CD4-positive, alpha-beta T cell treated with Interleukin-4 for 4 hours (primary cell): Measurements from ENCODE around the gene SRL.
A peak's percentile ranks its signal among the peaks of the same experiment; 100 is the strongest.

ENCODE experiments used
- DNase-seq: peaks from one replicate; pipeline ENCODE4 v3.0.0-alpha.2; 2020

Gene SRL

GRCh38 chr16:4200000-4200780 is 41.7 kb downstream of the SRL start:
- DNase-seq, result peak; percentile 6

GRCh38 chr16:4198816-4199215 is 43.1 kb downstream of the SRL start:
- DNase-seq, result no peak

GRCh38 chr16:4194661-4195060 is 47.2 kb downstream of the SRL start:
- peak; percentile 5 for DNase-seq

- DNase-seq, result no peak
Observed at GRCh38 chr16:4193920-4194319, 48.0 kb downstream of the SRL start.

GRCh38 chr16:4192206-4192605 is 49.7 kb downstream of the SRL start:
- no peak for DNase-seq

DNA sequence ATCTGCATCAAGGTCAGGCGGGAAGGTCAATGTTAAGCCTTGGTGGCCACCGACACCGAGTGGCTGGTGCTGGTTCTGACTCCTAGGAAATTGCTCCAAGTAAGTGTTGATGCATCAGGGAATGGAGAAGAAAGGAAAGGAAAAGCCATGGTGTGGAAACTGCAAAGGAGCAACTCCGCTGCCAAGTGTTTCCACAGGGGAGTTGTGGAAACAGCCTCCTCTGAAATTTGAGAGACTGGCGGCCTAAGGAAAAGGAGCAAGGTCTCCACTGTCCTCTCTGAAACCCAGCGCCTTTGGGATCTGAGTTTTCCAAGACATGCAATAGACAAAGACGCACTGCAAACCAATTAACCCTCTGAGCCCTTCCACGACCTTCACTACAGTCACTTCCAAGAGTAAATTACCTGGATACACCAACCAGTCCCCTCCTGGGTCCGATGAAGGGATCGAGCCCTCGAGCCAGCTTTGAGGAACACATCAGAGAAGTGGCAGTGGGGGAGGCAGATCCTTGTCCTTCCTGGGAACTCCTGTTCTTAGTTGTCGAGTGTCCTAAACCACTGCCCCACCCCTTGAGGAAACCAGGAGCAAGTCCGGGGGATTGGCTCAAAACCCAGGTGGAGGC is 51.1 kb downstream of the SRL start:
- DNase-seq, result no peak

GRCh38 chr16:4190086-4190485 is 51.8 kb downstream of the SRL start:
- DNase-seq, result no peak

DNA sequence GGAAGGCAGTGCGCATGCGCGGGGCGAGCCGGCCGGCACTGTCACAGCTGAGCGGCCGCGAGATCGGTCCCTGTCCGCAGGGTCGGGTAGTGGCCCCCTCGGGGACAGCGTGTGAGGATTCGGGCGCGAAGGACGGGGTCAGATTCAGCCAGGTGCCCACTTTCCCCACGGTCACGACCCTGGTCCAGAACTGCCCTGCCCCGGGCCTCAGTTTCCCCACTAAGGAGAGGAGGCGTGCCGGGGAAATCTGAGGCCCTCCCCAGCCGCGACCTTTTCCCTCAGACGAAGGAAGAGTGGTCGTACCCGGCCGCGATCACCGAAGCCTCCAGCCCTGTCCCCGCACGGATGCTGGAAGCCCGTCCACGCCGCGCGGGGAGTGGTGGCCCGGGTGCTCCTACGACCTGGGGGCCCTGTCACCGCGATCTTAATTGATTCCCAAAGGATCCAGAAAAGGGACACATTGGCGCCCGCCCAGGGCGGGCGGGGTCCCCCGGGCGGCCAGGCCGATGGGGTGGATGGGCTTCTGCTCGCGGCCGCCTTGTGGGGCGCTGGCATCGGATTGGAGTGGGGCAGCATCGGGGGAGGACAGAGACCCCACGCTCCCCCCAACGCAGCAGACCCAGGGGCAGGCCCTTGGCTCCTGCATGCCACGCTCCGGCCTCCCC is 57.7 kb downstream of the SRL start:
- no peak for DNase-seq

DNA sequence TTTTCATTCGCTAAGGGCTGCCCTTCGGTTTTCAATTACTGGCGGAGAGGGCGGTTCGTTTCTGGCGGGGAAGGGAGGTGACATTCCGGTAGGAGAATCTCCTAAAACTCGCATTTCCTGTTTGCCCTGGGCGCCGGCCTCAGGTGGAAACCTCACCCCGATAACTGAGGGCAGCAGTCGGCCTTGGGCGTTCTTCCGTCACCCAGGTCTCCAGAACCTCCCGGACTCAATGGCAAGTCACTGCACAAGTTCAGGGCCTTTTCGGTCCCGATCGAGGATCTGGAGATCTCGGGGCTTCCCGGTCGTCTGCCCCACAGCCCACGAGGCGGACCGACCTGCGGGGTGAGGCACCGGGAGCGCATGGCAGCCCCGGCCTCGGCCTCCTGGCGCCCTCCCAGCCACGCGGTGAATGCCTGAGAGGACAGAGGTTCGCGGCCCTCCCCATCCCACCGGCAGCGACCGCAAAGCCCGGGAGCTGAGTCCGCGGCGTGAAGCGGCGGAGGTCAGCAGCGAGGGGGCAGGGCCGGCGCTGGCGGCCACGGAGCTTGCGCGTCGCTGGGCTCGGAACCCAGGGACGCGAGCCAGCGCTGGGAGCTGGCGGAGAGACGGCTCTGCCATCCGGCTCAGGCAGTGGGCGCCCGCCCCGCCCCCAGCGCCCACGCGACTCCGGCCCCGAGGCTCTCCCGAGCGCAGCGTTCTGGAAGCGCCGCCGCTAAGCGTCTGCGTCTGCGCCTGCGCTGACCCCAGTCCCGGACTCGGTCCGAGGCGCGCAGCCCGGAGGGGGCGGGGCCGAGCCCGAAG is 58.4 kb downstream of the SRL start:
- peak; percentile 79 for DNase-seq

DNA sequence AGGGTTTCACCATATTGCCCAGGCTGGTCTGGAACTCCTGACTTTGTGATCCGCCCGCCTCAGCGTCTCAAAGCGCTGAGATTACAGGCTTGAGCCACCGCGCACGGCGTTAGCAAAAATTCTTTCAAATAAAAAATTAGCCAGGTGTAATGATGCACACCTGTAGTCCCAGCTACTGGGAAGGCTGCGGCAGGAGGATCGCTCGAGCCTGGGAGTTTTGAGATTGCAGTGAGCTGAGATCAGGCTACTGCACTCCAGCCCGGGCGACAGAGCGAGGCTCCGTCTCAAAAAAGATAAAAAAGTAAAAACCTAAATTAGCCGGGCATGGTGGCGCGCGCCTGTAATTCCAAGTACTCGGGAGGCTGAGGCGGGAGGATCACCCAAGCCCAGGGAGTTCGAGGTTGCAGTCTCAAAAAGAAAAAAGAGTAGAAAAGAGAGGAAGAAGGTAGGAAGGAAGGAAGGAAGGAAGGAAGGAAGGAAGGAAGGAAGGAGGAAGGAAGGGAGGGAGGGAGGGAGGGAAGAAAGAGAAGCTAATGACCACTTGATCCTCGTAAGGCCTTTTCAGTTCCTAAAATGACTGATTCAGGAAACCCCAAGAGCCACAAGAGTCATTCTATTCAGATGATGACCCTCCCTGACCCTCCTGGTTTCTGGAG is 59.2 kb downstream of the SRL start:
- no peak for DNase-seq

DNA sequence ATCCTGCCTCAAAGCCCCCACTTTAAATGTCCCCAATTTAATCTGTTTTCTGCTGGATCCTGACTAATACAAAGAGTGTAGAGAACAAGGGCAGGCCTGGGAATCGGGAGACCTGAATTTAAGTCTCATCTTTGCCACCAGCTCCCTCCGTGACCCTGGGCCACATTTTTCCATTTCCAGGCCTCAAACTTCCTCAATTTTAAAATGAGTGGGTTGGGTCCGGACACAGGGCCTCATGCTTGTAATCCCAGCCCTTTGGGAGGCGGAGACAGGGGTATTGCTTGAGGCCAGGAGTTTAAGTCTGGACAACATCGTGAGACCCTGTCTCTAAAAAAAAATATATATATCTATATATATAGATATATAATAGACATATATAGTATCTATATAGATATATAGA is 61.4 kb downstream of the SRL start:
- no peak for DNase-seq

GRCh38 chr16:4179763-4180260 is 62.1 kb downstream of the SRL start:
- no peak for DNase-seq

DNA sequence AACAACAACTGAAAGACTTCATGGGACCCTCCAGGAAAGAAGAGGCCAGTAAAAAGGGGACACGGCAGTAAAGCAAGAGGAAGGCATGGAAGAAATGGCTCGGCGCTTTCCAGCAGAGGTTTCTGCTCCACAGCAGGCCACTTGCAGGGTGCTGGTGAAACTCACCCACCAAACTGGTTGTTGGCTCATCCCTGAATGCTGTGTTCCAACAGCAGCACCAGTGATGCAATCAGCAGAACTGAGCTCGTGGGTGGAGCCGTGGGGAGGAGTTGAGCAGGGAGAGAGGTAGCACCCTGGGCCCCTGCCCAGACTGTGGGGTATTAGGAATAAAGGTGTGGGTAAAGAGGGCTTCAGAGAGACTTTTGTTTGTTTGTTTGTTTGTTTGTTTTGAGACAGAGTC is 62.9 kb downstream of the SRL start:
- DNase-seq, result no peak

GRCh38 chr16:4178468-4179010 is 63.3 kb downstream of the SRL start:
- no peak for DNase-seq

DNA sequence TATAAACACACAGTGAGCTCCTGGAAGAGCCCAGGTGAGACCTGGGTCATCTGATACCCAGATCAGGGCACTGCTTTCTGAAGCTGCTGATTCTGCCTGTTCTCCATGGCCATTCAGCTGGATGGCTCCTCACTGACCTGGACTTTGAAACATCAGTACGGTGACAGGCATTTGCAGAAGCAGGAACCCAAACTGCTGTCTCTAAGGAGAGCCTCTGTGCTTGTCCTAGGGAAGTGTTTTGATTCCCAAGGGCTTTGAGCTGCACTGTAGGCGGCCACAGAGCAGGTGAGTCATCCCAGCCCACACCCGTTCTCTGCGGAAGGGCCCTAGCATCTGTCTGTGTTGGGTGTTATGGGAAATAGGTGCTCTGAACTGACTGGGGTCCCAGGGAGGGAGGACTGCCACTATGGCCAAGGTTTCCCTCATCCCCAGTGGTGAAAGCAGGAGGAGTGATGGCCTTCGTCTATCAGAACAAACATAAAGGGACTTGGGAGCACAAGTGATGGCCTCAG is 64.9 kb downstream of the SRL start:
- DNase-seq, result no peak

DNA sequence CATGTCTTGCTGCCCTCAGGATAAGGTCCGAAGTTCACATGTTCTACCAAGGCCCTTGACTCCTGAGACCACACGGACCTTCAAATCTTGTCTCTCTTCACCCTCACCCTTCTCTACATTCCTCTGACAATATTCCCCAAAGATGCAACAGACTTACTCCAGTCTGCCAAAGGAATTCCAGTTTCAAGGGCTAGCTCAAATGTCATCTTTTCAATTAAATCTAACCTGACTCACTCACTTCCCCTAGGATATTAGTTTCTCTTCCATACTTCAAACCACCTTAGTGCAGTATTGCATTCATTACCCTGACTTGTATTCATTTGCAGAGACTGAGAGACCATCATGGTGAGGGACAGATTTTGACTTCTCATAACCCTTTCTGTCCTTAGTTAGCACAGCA is 66.0 kb downstream of the SRL start:
- no peak for DNase-seq

DNA sequence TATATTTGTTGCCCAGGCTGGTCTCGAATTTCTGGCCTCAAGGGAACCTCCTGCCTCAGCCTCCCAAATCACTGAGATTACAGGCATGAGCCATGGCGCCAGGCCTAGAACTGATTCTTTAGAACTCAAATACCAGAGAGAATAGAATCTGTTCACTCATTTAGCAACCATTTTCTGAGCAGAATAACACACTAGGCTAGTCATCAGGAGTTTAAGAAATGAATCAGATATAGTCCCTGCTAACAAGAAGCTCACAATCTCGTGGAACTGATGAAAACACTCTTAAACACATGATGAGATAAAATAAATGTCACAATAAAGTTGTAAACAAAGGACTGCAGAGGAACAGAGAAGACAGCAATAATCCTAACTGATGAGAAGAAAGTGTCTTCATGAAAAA is 69.8 kb downstream of the SRL start:
- no peak for DNase-seq

DNA sequence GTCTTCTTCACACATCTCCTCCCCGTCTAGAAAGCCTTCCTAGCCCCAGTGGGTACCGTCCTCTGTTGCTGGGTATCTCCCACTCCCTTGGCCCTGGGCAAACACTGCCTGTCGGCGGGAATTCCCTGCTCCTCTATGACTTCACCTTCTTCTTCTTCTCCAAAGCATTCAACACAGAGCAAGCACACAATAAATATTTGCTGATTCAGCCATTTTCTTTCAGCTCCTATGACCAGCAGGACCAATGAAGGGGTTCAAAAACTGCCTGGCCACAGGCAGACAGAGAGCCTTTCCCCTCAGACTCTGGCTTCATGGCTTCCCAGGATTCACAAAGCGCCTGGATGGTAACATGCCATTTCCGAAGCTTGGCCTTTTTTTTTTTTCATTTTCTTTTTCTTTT is 72.5 kb downstream of the SRL start:
- no peak for DNase-seq

- DNase-seq, result no peak
Observed at GRCh38 chr16:4166821-4167220, 75.1 kb downstream of the SRL start.

- no peak for DNase-seq
Observed at GRCh38 chr16:4160658-4161430, 81.0 kb downstream of the SRL start.

GRCh38 chr16:4159726-4160125 is 82.2 kb downstream of the SRL start:
- DNase-seq, result no peak
